ENCODE results near the gene RND1.

RND1 gene

GRCh38 chr12:48816143-48816854 is 49.4 kb downstream of the RND1 start:
- TF ChIP-seq NFIC (IDR thresholded peaks at IDR 0.05) (0 out of 2 replicates have a peak, but pooled peaks have one; percentile 36), REST (IDR thresholded peaks at IDR 0.05; ENCODE audit: low read depth) (no peak), YY1 (IDR thresholded peaks at IDR 0.05; ENCODE audit: low read depth) (no peak)

GRCh38 chr12:48815126-48816110 is 50.3 kb downstream of the RND1 start:
- TF ChIP-seq ZBTB7A (IDR thresholded peaks at IDR 0.05; ENCODE audit: low read depth), result no peak
- TF ChIP-seq TCF12 (IDR thresholded peaks at IDR 0.05; ENCODE audit: low read depth), result no peak; the same call in 1 of the 2 replicates
- 0 out of 2 replicates have a peak, but pooled peaks have one; percentile 34 for TF ChIP-seq TAF1 (IDR thresholded peaks at IDR 0.05; ENCODE audit: low read depth)
- peak; percentile 97 for TF ChIP-seq MAX (IDR thresholded peaks at IDR 0.05)

- TF ChIP-seq CREB1 (IDR thresholded peaks at IDR 0.05; ENCODE audit: low read depth) (no peak), FOXM1 (IDR thresholded peaks at IDR 0.05; ENCODE audit: borderline replicate concordance, low read depth) (no peak), CEBPB (IDR thresholded peaks at IDR 0.05) (no peak), REST (IDR thresholded peaks at IDR 0.05; ENCODE audit: low read depth) (no peak), YY1 (IDR thresholded peaks at IDR 0.05; ENCODE audit: low read depth) (0 out of 2 replicates have a peak, but pooled peaks have one; percentile 40), TEAD4 (IDR thresholded peaks at IDR 0.05) (no peak; the same call in 1 of the 2 replicates), NFIC (IDR thresholded peaks at IDR 0.05) (no peak), EGR1 (IDR thresholded peaks at IDR 0.05) (0 out of 2 replicates have a peak, but pooled peaks have one; percentile 10), USF1 (IDR thresholded peaks at IDR 0.05) (no peak), ZBTB7A (IDR thresholded peaks at IDR 0.05; ENCODE audit: low read depth) (peak; percentile 97), MAX (IDR thresholded peaks at IDR 0.05) (peak; percentile 70), TCF12 (IDR thresholded peaks at IDR 0.05; ENCODE audit: low read depth) (peak; percentile 63; the same call in 1 of the 2 replicates), EP300 (IDR thresholded peaks at IDR 0.05; ENCODE audit: borderline replicate concordance) (no peak), RAD21 (IDR thresholded peaks at IDR 0.05; ENCODE audit: low read depth) (peak; percentile 48; the same call in 1 of the 2 replicates), TAF1 (IDR thresholded peaks at IDR 0.05; ENCODE audit: low read depth) (peak; percentile 33; the same call in 1 of the 2 replicates)
These were observed 51.2 kb downstream of the RND1 start for GRCh38 chr12:48814262-48815125.

GRCh38 chr12:48813465-48814261 is 52.0 kb downstream of the RND1 start:
- TF ChIP-seq RAD21 (IDR thresholded peaks at IDR 0.05; ENCODE audit: low read depth), result no peak
- TF ChIP-seq NFIC (IDR thresholded peaks at IDR 0.05), result no peak
- TF ChIP-seq EP300 (IDR thresholded peaks at IDR 0.05; ENCODE audit: borderline replicate concordance), result no peak
- no peak for TF ChIP-seq YY1 (IDR thresholded peaks at IDR 0.05; ENCODE audit: low read depth)
- TF ChIP-seq ZBTB7A (IDR thresholded peaks at IDR 0.05; ENCODE audit: low read depth), result no peak
- TF ChIP-seq USF1 (IDR thresholded peaks at IDR 0.05), result no peak
- TF ChIP-seq MAX (IDR thresholded peaks at IDR 0.05), result no peak

Data from Ishikawa (cell line).